ENCODE measurements around the gene EFCAB10. TPM values are rescaled to one million over a fixed set of nuclear protein-coding genes. Genes with fewer than 3 reads are reported as not detected.

Gene EFCAB10, protein sequence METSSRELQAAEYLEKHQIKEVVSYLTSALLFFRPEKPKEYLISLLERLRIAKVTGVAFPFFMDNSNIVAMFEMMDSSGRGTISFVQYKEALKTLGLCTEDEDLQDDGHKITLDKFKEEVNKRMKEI
- not detected for total RNA-seq

DNA sequence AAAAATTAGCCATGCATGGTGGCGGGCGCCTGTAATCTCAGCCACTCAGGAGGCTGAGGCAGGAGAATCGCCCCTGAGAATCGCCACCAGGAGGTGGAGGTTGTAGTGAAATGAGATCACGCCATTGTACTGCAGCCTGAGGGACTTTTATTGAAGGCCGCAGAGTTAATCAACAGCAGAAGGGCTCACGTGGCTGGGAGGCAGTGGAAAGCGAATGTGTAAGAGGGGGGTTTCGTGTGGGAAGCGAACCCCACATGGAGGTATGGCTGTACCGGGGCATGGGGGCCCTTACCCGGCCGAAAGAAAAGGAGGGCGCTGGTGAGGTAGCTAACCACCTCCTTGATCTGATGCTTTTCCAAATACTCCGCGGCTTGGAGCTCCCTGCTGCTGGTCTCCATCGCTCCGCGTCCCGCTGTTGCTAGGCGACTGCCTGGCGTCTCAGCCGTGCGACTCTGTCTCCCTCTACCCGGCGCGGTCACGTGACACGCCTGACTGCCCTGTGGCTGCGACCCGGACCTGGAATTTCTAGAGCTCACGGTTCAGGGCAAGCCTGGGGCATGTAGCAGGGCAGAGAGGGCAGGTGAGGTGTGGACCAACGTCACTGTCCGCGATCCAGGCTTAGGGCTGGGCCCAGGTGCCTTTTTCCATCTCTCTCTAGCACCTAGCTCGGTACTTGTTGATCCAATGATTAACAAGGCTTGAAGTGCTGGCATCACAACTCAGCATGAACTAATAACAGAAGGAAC is at the start of gene EFCAB10:
EFCAB10 (minus strand) TSS at position 428 of the 746 bp plus-strand sequence; CDS start at position 398, 30 bp downstream.
- H3K4me3 ChIP-seq (replicated peaks in 1 of 3), result no peak within 1 kb of the TSS
- 10 to 18% methylated on average over 21 to 36 of the region's 36 CpGs for WGBS, 2 donors

GRCh38 chr7:105625986-105626385 is 44.7 kb upstream of the EFCAB10 start:
- Histone ChIP-seq H3K27ac (no peak overlapping the region), H3K4me3 (replicated peaks in 1 of 3) (no peak overlapping the region), H3K36me3 (peaks cover 0 to 11% of the 10 kb centered on the region in 2 donors), H3K9me3 (no peaks in the 10 kb centered on the region), H3K4me1 (no peaks in the 10 kb centered on the region), H3K27me3 (no peaks in the 10 kb centered on the region)
- intact Hi-C loops (cut with DNase I), result no loop called here
- 89 to 95% methylated on average over 2 of the region's 2 CpGs for WGBS, 2 donors
- TF ChIP-seq, protein P1, sequence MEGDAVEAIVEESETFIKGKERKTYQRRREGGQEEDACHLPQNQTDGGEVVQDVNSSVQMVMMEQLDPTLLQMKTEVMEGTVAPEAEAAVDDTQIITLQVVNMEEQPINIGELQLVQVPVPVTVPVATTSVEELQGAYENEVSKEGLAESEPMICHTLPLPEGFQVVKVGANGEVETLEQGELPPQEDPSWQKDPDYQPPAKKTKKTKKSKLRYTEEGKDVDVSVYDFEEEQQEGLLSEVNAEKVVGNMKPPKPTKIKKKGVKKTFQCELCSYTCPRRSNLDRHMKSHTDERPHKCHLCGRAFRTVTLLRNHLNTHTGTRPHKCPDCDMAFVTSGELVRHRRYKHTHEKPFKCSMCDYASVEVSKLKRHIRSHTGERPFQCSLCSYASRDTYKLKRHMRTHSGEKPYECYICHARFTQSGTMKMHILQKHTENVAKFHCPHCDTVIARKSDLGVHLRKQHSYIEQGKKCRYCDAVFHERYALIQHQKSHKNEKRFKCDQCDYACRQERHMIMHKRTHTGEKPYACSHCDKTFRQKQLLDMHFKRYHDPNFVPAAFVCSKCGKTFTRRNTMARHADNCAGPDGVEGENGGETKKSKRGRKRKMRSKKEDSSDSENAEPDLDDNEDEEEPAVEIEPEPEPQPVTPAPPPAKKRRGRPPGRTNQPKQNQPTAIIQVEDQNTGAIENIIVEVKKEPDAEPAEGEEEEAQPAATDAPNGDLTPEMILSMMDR (IDR thresholded peaks at IDR 0.05), result no peak
- no peak for DNase-seq

More for the DNA sequence above, at the start of gene EFCAB10:
- Histone ChIP-seq H3K27me3 (no peaks in the 10 kb centered on the region), H3K9me3 (no peaks in the 10 kb centered on the region), H3K27ac (no peak within 1 kb of the TSS), H3K36me3 (no peaks in the 10 kb centered on the region), H3K4me1 (peaks cover 5 to 8% of the 10 kb centered on the region in 2 donors)
- intact Hi-C loops (cut with DNase I), result no loop called here
- no peak for TF ChIP-seq POLR2A (IDR thresholded peaks at IDR 0.05)
- TF ChIP-seq, protein P1 (IDR thresholded peaks at IDR 0.05), result no peak
- DNase-seq, result peak; percentile 63 to 71

GRCh38 chr7:105623906-105624305 is 42.6 kb upstream of the EFCAB10 start:
- Histone ChIP-seq H3K9me3 (no peaks in the 10 kb centered on the region), H3K27me3 (no peaks in the 10 kb centered on the region), H3K4me1 (no peaks in the 10 kb centered on the region), H3K4me3 (replicated peaks in 1 of 3) (no peak overlapping the region), H3K27ac (no peak overlapping the region), H3K36me3 (peaks cover 0 to 11% of the 10 kb centered on the region in 2 donors)
- WGBS, 2 donors, result 94 to 98% methylated on average over 15 of the region's 15 CpGs
- intact Hi-C loops (cut with DNase I), result no loop called here
- DNase-seq, result no peak
- TF ChIP-seq, protein P1 (IDR thresholded peaks at IDR 0.05), result no peak
- TF ChIP-seq POLR2A (IDR thresholded peaks at IDR 0.05), result no peak

GRCh38 chr7:105623378-105623777 is 42.1 kb upstream of the EFCAB10 start:
- no peak overlapping the region for H3K27ac ChIP-seq
- H3K27me3 ChIP-seq, result no peaks in the 10 kb centered on the region
- no peaks in the 10 kb centered on the region for H3K4me1 ChIP-seq
- no peak overlapping the region for H3K4me3 ChIP-seq (replicated peaks in 1 of 3)
- no peaks in the 10 kb centered on the region for H3K9me3 ChIP-seq
- peaks cover 0 to 11% of the 10 kb centered on the region in 2 donors for H3K36me3 ChIP-seq
- no peak for TF ChIP-seq POLR2A (IDR thresholded peaks at IDR 0.05)
- TF ChIP-seq, protein P1 (IDR thresholded peaks at IDR 0.05), result no peak
- no peak for DNase-seq
- 95 to 97% methylated on average over 5 of the region's 5 CpGs for WGBS, 2 donors
- intact Hi-C loops (cut with DNase I), result no loop called here

DNA sequence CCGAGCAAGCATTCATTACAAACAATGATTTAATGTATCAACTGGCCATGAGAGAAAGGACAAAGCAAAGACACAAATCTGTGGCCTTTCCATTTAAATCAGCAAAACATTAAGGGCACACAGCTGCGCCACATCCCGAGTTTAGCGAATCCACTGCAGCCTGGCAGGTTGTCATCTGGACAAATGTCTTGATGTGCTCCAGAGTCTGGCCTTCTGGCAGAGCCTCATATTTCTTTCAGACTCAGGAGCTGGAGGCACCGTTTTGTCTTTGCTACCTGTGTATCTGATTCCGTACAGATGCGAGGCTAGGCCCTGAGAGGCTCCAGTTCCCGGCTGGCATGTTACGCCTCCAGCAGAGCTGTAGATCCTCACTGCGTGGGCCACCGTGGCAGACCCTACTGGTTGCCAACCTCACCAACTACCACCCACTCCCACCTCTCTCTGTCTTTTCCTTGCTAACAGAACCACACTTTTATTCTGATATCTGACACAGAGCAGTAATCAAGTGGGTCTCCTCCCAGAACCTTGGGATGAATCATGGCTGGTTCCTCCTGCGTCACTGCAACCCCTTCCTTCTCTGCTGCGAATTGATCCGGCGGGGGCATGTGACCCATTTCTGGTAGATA is 40.9 kb upstream of the EFCAB10 start:
- H3K4me1 ChIP-seq, result no peaks in the 10 kb centered on the region
- WGBS, 2 donors, result 93 to 94% methylated on average over 15 of the region's 15 CpGs
- no peak for TF ChIP-seq POLR2A (IDR thresholded peaks at IDR 0.05)
- no peak overlapping the region for H3K4me3 ChIP-seq (replicated peaks in 1 of 3)
- H3K36me3 ChIP-seq, result peaks cover 0 to 11% of the 10 kb centered on the region in 2 donors
- intact Hi-C loops (cut with DNase I), result no loop called here
- H3K9me3 ChIP-seq, result no peaks in the 10 kb centered on the region
- DNase-seq, result no peak
- no peak overlapping the region for H3K27ac ChIP-seq
- H3K27me3 ChIP-seq, result no peaks in the 10 kb centered on the region
